Activated T-cell treated with anti-CD3 and anti-CD28 coated beads, Interleukin-2, amount 50 U/mL, for 72 hours (primary cell): ENCODE data around the gene MVB12B. TPM values are rescaled to one million over a fixed set of nuclear protein-coding genes. Genes with fewer than 3 reads are reported as not detected.

ENCODE experiments used
- ATAC-seq, 2 donors: fragments of 150-1000 bp; cut with Tn5 transposase; replicated peaks in 1 of 2; 2 replicates each; pipeline ENCODE4 v1.10.0; 2021; ENCODE audit warnings: moderate library complexity in 2 of 2, mild to moderate bottlenecking in 1 of 2
- DNase-seq, 2 donors: peaks; one replicate each; pipeline ENCODE4 v3.0.0; 2021 to 2022; ENCODE audit warnings: mixed read lengths in 1 of 2
- H3K27ac Mint-ChIP-seq: one replicate; pipeline ENCODE4 v1.8.0; 2022; ENCODE audit warnings: mild to moderate bottlenecking, moderate library complexity, mixed read lengths
- H3K27me3 Mint-ChIP-seq: one replicate; pipeline ENCODE4 v1.8.0; 2022; ENCODE audit warnings: low read depth, mixed read lengths
- H3K36me3 Mint-ChIP-seq, 2 donors: one replicate each; pipeline ENCODE4 v1.8.0; 2022; ENCODE audit warnings: mixed read lengths in 2 of 2, mild to moderate bottlenecking in 1 of 2; ENCODE audit not compliant: insufficient read depth in 2 of 2
- H3K4me1 Mint-ChIP-seq: one replicate; pipeline ENCODE4 v1.8.0; 2022; ENCODE audit warnings: low read depth, mixed read lengths
- H3K4me3 Mint-ChIP-seq, 2 donors: one replicate each; pipeline ENCODE4 v1.8.0; 2022; ENCODE audit warnings: mild to moderate bottlenecking in 2 of 2, mixed read lengths in 2 of 2, moderate library complexity in 2 of 2
- H3K9me3 Mint-ChIP-seq, 2 donors: one replicate each; pipeline ENCODE4 v1.8.0; 2022; ENCODE audit warnings: mixed read lengths in 2 of 2
- total RNA-seq, 2 donors: library from RNA; stranded (reverse); gene quantifications; one replicate each; pipeline ENCODE4 v1.2.3, GENCODE V29; 2022

Gene MVB12B
- total RNA-seq, 2 donors from 2014 or later: 11.5 to 17.1 TPM

DNA sequence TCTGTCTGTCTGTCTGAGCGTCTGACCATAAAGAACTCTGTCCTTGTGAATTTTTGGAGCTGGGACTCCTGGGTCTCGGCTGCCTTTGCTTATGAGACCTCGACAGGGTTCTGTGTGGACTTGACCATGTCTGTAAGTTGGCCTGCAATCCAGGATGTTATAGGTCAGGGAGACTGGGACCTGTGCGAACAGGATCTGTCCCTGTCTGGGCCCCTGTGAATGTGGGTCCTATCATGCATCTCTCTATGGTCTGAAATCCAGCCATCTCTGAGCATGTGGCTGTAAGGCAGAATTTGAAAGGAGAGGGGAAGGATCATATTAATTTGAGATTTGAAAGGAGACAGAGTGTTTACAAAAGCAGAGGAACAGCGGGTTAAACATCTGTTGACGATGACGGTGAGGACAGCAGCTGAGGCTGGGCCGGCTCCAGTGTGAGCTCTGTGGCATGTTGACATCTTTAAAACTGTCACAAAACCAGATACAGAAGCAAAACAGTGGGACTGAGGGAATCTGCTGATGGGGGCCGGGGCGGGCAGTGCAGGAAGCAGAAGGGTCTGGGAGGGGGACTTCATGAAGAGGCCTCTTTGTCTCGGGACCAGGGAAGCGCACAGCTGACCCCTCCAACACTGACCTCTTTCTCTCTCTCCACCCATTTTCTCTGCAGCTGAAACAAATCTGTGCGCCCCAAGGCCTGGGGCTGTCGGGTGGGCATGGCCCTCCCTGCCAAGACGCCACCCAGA, 19.1 kb upstream of the MVB12B start:
- H3K9me3 Mint-ChIP-seq: no peaks in the 10 kb centered on the region
- H3K4me1 Mint-ChIP-seq: no peaks in the 10 kb centered on the region
- H3K4me3 Mint-ChIP-seq: no peak overlapping the region
- peaks cover 15% of the 10 kb centered on the region for H3K27me3 Mint-ChIP-seq
- ATAC-seq (no peak), DNase-seq (no peak)
- H3K36me3 Mint-ChIP-seq: no peaks in the 10 kb centered on the region
- H3K27ac Mint-ChIP-seq: no peak overlapping the region

DNA sequence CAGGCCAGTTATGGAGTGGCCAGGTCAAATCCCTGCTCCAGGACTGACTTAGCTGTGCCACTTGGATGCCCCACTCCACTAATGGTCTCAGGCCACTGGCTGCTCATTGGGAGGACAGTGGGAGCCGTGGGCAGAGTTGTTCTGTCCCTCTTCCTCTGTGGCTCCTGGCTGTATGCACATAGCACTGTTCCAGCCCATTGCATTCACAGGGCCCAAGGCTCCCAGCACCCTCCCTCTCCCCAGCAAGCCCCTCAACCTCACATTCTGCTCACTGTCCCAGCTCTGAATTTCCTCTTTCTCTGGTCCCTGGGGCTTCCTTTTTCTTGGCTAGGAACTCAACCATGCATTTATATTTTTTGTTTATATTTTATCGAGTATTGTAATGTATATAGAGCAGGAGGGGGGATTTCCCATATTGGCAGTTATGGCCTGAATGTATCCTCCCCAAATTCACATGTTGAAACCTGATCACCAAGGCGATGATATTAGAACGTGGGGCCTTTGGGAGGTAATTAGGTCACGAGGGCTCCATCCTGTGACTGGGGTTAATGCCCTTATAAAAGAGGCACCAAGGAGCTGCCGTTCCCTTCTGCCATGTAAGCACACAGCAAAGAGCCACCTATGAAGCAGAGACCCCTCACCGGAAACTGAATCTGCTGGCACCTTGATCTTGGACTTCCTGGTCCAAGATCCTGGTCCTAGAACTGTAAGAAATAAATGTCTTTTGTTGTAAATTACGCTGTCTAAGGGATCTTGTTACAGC, 17.0 kb upstream of the MVB12B start:
- DNase-seq: no peak
- Mint-ChIP-seq H3K4me3 (no peak overlapping the region), H3K27ac (no peak overlapping the region), H3K9me3 (no peaks in the 10 kb centered on the region), H3K4me1 (no peaks in the 10 kb centered on the region), H3K36me3 (no peaks in the 10 kb centered on the region), H3K27me3 (peaks cover 17% of the 10 kb centered on the region)
- ATAC-seq: no peak

DNA sequence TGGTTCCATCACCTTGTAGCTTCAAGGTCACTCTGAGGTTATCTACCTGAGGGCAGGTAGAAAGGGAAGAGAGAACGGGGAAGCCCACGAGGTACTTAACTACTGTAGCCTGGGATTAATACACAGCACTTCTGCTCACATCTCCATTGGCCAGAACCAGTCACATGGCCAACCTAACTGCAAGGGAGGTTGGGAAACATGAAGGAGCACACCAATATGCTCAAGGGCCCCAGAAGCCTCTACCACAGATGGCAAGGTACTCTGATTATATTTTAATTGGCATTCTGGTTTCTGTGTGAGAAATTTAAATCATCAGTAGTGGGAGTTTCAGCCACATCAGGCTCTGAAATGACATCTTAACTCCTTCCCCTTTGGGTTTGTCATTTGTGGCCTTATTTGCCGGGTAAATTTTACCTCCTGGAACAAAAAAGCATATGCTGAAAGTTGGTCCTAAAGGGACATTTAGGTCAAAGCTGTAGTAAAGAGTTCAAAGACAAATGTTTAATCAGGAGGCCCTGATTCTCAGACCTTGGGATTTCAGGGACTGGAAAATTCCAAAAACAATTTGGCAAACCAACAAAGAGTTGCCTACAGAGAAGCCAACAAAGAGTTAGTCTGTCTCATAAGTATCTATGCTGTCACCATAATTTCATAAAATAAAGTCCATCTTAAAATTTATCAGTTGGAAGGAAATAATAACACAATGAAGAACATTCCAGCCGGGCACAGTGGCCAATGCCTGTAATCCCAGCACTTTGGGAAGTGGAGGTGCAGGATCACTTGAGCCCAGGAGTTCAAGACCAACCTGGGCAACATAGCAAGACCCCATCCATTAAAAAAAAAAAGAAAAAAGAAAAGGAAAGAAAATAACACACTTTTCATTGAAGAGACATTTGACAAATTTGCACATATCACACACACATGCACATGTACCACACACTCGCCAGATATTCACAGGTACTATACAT, 13.8 kb upstream of the MVB12B start:
- Mint-ChIP-seq H3K4me1 (peaks cover 5% of the 10 kb centered on the region), H3K27ac (no peak overlapping the region), H3K36me3 (no peaks in the 10 kb centered on the region), H3K27me3 (peaks cover 25% of the 10 kb centered on the region), H3K4me3 (no peak overlapping the region), H3K9me3 (no peaks in the 10 kb centered on the region)
- DNase-seq: no peak
- no peak for ATAC-seq

- Mint-ChIP-seq H3K9me3 (no peaks in the 10 kb centered on the region), H3K4me1 (peaks cover 6% of the 10 kb centered on the region), H3K4me3 (no peak overlapping the region), H3K27ac (no peak overlapping the region), H3K27me3 (peaks cover 25% of the 10 kb centered on the region), H3K36me3 (no peaks in the 10 kb centered on the region)
- ATAC-seq: no peak
- DNase-seq: no peak
These were observed 10.5 kb upstream of the MVB12B start for GRCh38 chr9:126316085-126316655.

DNA sequence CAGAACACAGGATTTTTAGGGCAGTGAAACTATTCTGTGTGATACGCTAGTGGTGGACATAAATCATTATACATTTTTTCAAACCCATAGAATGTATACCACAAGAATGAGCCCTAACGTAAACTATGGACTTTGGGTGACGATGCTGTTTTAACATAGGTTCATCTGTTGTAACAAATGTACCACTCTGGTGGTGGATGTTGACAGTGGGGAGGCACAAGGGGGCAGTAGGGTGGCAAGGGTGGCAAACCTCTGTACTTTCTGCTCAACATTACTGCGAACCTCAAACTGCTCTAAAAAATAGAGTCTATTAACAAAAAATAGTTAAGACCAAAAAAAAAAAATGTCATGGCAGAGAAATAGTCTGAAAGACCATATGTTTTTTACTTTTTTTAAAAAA, 9.1 kb upstream of the MVB12B start:
- Mint-ChIP-seq H3K4me3 (no peak overlapping the region), H3K9me3 (no peaks in the 10 kb centered on the region), H3K36me3 (no peaks in the 10 kb centered on the region), H3K27ac (no peak overlapping the region), H3K4me1 (peaks cover 6% of the 10 kb centered on the region), H3K27me3 (peaks cover 19% of the 10 kb centered on the region)
- peak; percentile 55 to 80 for ATAC-seq
- peak; percentile 41 to 48 for DNase-seq

DNA sequence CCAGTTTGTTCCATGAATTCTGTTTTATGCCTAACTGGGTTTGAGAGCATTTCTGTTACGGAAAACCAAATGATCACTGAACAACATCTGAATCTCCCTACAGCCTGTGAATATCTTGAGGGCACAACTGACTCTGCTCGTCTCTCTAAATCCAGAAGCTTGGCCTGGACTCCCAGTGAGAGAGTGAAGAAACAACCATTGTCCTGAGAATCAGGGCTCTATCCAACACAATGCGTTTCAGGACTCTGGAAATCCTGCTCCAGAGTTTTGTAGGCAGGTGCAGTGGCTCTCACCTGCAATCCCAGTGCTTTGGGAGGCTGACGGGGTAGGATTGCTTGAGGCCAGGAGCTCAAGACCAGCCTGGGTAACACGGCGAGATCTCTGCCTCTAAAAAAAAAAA, 7.8 kb upstream of the MVB12B start:
- no peak for DNase-seq
- Mint-ChIP-seq H3K27me3 (peaks cover 19% of the 10 kb centered on the region), H3K9me3 (no peaks in the 10 kb centered on the region), H3K27ac (no peak overlapping the region), H3K4me3 (no peak overlapping the region), H3K36me3 (no peaks in the 10 kb centered on the region), H3K4me1 (peaks cover 6% of the 10 kb centered on the region)
- no peak for ATAC-seq

- H3K27me3 Mint-ChIP-seq: peaks cover 15% of the 10 kb centered on the region
- DNase-seq (no peak), ATAC-seq (no peak)
- H3K9me3 Mint-ChIP-seq: peaks cover 0 to 2% of the 10 kb centered on the region in 2 donors
- peaks cover 6% of the 10 kb centered on the region for H3K4me1 Mint-ChIP-seq
- H3K36me3 Mint-ChIP-seq: peaks cover 3% of the 10 kb centered on the region in 2 donors
- no peak overlapping the region for H3K4me3 Mint-ChIP-seq
- no peak overlapping the region for H3K27ac Mint-ChIP-seq
These were observed 7.0 kb upstream of the MVB12B start for GRCh38 chr9:126319671-126320070.

GRCh38 chr9:126320158-126320922, 6.3 kb upstream of the MVB12B start:
- Mint-ChIP-seq H3K4me3 (no peak overlapping the region), H3K4me1 (peaks cover 6% of the 10 kb centered on the region), H3K36me3 (peaks cover 3% of the 10 kb centered on the region in 2 donors), H3K9me3 (peaks cover 0 to 2% of the 10 kb centered on the region in 2 donors), H3K27me3 (peaks cover 14% of the 10 kb centered on the region), H3K27ac (no peak overlapping the region)
- ATAC-seq (peak; percentile 55 to 61), DNase-seq (peak in 1 of 2 donors; percentile 16)

DNA sequence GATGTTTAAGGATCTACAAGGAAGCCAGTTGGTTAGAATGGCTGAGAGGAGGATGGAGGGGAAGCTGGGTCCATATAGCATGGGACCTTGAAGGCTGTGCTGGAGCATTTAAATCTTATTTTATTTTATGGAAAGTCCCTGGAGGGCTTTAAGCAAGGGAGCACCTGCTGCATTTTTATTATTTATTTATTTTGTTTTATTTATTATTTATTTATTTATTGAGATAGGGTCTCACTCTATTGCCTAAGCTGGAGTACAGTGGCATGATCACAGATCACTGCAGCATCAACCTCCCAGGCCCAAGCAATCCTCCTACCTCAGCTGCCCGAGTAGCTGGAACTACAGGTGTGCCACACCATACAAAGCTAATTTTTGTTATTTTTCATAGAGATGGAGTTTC, 4.9 kb upstream of the MVB12B start:
- Mint-ChIP-seq H3K9me3 (peaks cover 0 to 2% of the 10 kb centered on the region in 2 donors), H3K4me1 (peaks cover 11% of the 10 kb centered on the region), H3K4me3 (no peak overlapping the region), H3K36me3 (peaks cover 3% of the 10 kb centered on the region in 2 donors), H3K27me3 (peaks cover 9% of the 10 kb centered on the region), H3K27ac (no peak overlapping the region)
- ATAC-seq (no peak), DNase-seq (no peak)

DNA sequence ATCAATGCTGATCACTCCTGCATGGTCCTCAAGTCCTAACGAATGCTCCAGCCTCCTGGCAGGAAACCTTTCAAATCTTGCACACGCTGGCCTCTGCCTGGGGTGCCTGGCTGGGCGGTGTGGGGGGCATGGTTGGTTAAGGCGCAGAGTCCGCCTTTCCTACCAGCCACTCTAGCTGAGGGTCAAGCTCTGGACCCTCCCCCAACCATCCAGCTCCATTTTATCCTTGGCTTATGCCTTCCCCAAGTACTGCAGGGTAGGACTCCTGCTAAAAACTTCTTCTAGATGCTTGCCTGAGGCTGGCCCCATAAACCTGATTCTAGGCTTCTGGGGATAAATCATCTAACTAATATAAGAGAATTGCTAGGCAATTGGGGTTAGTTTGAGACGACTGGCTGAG, 808 bp upstream of the MVB12B start:
- Mint-ChIP-seq H3K27ac (peak overlapping the region; percentile 55), H3K4me1 (peaks cover 34% of the 10 kb centered on the region), H3K27me3 (peaks cover 11% of the 10 kb centered on the region), H3K9me3 (peaks cover 0 to 2% of the 10 kb centered on the region in 2 donors), H3K4me3 (peak overlapping the region; percentile 82 to 84), H3K36me3 (peaks cover 3% of the 10 kb centered on the region in 2 donors)
- DNase-seq (no peak), ATAC-seq (no peak)

- peak; percentile 55 to 66 for ATAC-seq
- Mint-ChIP-seq H3K36me3 (peaks cover 3% of the 10 kb centered on the region in 2 donors), H3K4me3 (peak overlapping the region; percentile 75 to 82), H3K4me1 (peaks cover 41% of the 10 kb centered on the region), H3K27ac (peak overlapping the region; percentile 52), H3K9me3 (peaks cover 0 to 2% of the 10 kb centered on the region in 2 donors), H3K27me3 (peaks cover 11% of the 10 kb centered on the region)
- DNase-seq: peak; percentile 22 to 27
These were observed 531 bp downstream of the MVB12B start for GRCh38 chr9:126327006-126327713.
